DMS53 treated with DMSO at 0.1 percent for 48 hours (cell line): ENCODE measurements around the gene LIN28A.

Experiments used
- DNase-seq: peaks from one replicate; lab custom pipeline; 2025; ENCODE audit not compliant: unreplicated experiment; lab: John Stamatoyannopoulos, UW

LIN28A gene

GRCh38 chr1:26431979-26432695 is 21.5 kb downstream of the LIN28A start, which contains the start of gene DHDDS:
Gene DHDDS, plus strand, starts transcription at chr1:26432321. Its CDS starts 625 bp downstream, at chr1:26432946.
- DNase-seq = peak; percentile 92

GRCh38 chr1:26432793-26433192 is 22.2 kb downstream of the LIN28A start:
- DNase-seq = no peak

GRCh38 chr1:26434161-26434752 is 23.6 kb downstream of the LIN28A start:
- DNase-seq = no peak

- no peak for DNase-seq
Observed at GRCh38 chr1:26438041-26438440, 27.4 kb downstream of the LIN28A start.

GRCh38 chr1:26440259-26440658 is 29.6 kb downstream of the LIN28A start:
- DNase-seq = no peak

- no peak for DNase-seq
Observed at GRCh38 chr1:26449868-26450267, 39.3 kb downstream of the LIN28A start.

- DNase-seq = no peak
Observed at GRCh38 chr1:26450908-26451307, 40.3 kb downstream of the LIN28A start.

- DNase-seq = no peak
Observed at GRCh38 chr1:26452459-26453183, 42.0 kb downstream of the LIN28A start.

- DNase-seq = no peak
Observed at GRCh38 chr1:26459148-26459547, 48.5 kb downstream of the LIN28A start.

GRCh38 chr1:26459573-26460031 is 49.0 kb downstream of the LIN28A start:
- no peak for DNase-seq

GRCh38 chr1:26468911-26469310 is 58.3 kb downstream of the LIN28A start:
- DNase-seq = no peak

GRCh38 chr1:26469558-26469957 is 58.9 kb downstream of the LIN28A start:
- no peak for DNase-seq

- peak; percentile 64 for DNase-seq
Observed at GRCh38 chr1:26470878-26471497, 60.4 kb downstream of the LIN28A start.

- peak; percentile 77 for DNase-seq
Observed at GRCh38 chr1:26471498-26472319, 61.1 kb downstream of the LIN28A start.

- DNase-seq = peak; percentile 76
Observed at GRCh38 chr1:26472320-26472900, 61.8 kb downstream of the LIN28A start, which contains the start of gene HMGN2. Gene HMGN2, plus strand, starts transcription at chr1:26472440. Its CDS starts 173 bp downstream, at chr1:26472613.

GRCh38 chr1:26472901-26473845 is 62.6 kb downstream of the LIN28A start:
- DNase-seq = peak; percentile 82

GRCh38 chr1:26474818-26475217 is 64.2 kb downstream of the LIN28A start:
- DNase-seq = no peak

GRCh38 chr1:26475989-26476388 is 65.4 kb downstream of the LIN28A start:
- DNase-seq = no peak

- no peak for DNase-seq
Observed at GRCh38 chr1:26476958-26477357, 66.3 kb downstream of the LIN28A start.
